Measurements from ENCODE around the gene CXCR6. TPM values are rescaled to one million over a fixed set of nuclear protein-coding genes. Genes with fewer than 3 reads are reported as not detected.

Gene CXCR6
- total RNA-seq, 1 experiment from 2014 or later = not detected

DNA sequence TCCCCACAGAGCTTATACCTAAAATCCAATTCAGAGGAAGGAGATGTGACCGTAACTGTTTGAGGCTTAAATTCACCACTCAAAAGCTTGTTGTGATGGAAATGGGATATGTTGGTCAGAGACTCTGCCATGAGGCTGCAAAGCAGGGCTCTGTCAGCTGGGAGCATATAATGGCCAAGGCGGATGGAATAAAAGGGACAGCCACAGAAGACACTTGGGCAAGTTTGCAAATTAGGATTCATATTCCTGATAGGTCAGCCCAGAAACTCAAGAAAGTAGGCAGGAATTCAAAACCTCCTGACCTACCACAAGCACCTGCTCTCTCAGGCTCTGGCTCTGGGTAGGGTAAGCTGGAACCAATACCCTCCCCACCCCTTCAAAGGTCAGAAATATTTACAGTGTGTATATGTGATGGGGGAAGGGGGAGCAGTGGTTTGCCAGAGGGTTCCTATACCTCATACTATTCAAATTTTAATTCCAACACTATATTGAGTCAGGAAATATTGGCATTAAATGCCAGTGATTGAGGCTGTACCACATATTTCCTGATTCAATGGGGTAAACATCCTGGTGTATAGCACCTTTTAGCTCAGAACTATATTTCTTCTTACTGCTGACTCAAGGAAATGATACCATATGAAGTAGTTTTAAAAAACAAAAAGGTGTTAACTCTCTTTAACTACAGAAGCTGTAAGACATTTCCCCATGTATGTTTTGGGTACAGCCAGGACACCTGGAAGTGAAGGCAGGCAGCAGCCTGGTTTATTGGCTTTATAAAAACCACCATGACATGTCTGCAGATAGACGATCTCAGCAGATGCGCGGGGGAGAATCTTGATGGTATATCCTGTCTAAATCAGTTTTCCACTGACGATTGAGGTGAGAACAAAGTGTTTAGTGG is 33.2 kb downstream of the CXCR6 start:
- H3K27me3 Mint-ChIP-seq (ENCODE audit: low read depth) = no peaks in the 10 kb centered on the region
- H4K8ac ChIP-seq (replicated peaks; ENCODE audit: insufficient read length, low read depth, low read length) = no peak overlapping the region
- H3K4ac ChIP-seq (ENCODE audit: low read depth, low read length) = no peak overlapping the region
- H3K4me1 Mint-ChIP-seq = no peaks in the 10 kb centered on the region
- H3K9ac ChIP-seq (ENCODE audit: extremely low read depth, insufficient read length, low read length) = no peak overlapping the region
- no peaks in the 10 kb centered on the region for H3K23me2 ChIP-seq (ENCODE audit: insufficient read length, low read depth, low read length, poor library complexity, severe bottlenecking)
- no peak overlapping the region for H3K56ac ChIP-seq (ENCODE audit: insufficient read length, low read depth, low read length)
- H2BK15ac ChIP-seq (ENCODE audit: low read depth, low read length) = no peak overlapping the region
- H3K27ac Mint-ChIP-seq = peak overlapping the region in 1 of 3 experiments; percentile 45; a peak in 1 of 7 replicates
- no peaks in the 10 kb centered on the region for H3K79me2 ChIP-seq (ENCODE audit: insufficient read depth, low read length)
- no peak overlapping the region for H4K91ac ChIP-seq (ENCODE audit: insufficient read length, low read depth, low read length)
- no peaks in the 10 kb centered on the region for H3K4me1 ChIP-seq (ENCODE audit: insufficient read depth, low read length)
- H3K14ac ChIP-seq (ENCODE audit: insufficient read depth, low read length) = no peak overlapping the region
- H3K4me2 ChIP-seq (ENCODE audit: insufficient read depth, insufficient read length, low read length) = no peak overlapping the region
- H2AK5ac ChIP-seq (ENCODE audit: insufficient read length, low read length) = no peak overlapping the region
- H3K79me1 ChIP-seq (ENCODE audit: insufficient read depth, low read depth, low read length, poor library complexity, severe bottlenecking) = no peaks in the 10 kb centered on the region
- peaks cover 3% of the 10 kb centered on the region for H4K20me1 ChIP-seq (ENCODE audit: control insufficient read depth, insufficient read depth, insufficient read length)
- DNase-seq = no peak
- H2BK5ac ChIP-seq (ENCODE audit: insufficient read length, low read length) = no peak overlapping the region
- no CpG with 5 or more reads among the region's 6 CpGs for WGBS (ENCODE audit: extremely low coverage, insufficient read length, low lambda C conversion rate)
- H2BK12ac ChIP-seq (ENCODE audit: insufficient read length, low read depth, low read length) = no peak overlapping the region
- H3K23ac ChIP-seq (ENCODE audit: insufficient read length, low read depth, low read length) = no peak overlapping the region
- H3T11ph ChIP-seq (ENCODE audit: low read length) = no peak overlapping the region
- H3K4me3 Mint-ChIP-seq = no peak overlapping the region
- no peak overlapping the region for H2AFZ ChIP-seq (ENCODE audit: low read length)
- no peak overlapping the region for H3K18ac ChIP-seq (ENCODE audit: insufficient read length, low read depth, low read length)
- no peaks in the 10 kb centered on the region for H3K9me3 ChIP-seq (ENCODE audit: control insufficient read depth, low read depth, low read length)
- TF ChIP-seq CTCF (conservative IDR thresholded peaks at IDR 0.05) = no peak
- no peak overlapping the region for H2BK120ac ChIP-seq (ENCODE audit: low read depth, low read length, poor library complexity, severe bottlenecking)
- H4K5ac ChIP-seq (ENCODE audit: insufficient read length, low read depth, low read length) = no peak overlapping the region
- H2BK20ac ChIP-seq (ENCODE audit: low read depth, low read length, poor library complexity, severe bottlenecking) = no peak overlapping the region
- no peaks in the 10 kb centered on the region for H3K27me3 ChIP-seq (ENCODE audit: insufficient read depth, low read length)
- peaks cover 17 to 78% (median 63%) of the 10 kb centered on the region in 3 experiments; a peak in 6 of 7 replicates for H3K36me3 Mint-ChIP-seq (ENCODE audit: insufficient read depth in 1 of 3, low read depth in 3 of 3)
- H3K27ac ChIP-seq (ENCODE audit: insufficient read length, low read depth, low read length) = no peak overlapping the region
- no peaks in the 10 kb centered on the region for H3K9me3 Mint-ChIP-seq

Measured in H9 (cell line).